HG02884 (cell line): Measurements from ENCODE around the gene ASIC4.

Experiments used
- ATAC-seq: cut with Tn5 transposase; IDR thresholded peaks from one replicate; pipeline ENCODE4 v1.9.1; 2021; ENCODE audit warnings: mild to moderate bottlenecking, moderate library complexity; ENCODE audit not compliant: unreplicated experiment

ASIC4 gene

DNA sequence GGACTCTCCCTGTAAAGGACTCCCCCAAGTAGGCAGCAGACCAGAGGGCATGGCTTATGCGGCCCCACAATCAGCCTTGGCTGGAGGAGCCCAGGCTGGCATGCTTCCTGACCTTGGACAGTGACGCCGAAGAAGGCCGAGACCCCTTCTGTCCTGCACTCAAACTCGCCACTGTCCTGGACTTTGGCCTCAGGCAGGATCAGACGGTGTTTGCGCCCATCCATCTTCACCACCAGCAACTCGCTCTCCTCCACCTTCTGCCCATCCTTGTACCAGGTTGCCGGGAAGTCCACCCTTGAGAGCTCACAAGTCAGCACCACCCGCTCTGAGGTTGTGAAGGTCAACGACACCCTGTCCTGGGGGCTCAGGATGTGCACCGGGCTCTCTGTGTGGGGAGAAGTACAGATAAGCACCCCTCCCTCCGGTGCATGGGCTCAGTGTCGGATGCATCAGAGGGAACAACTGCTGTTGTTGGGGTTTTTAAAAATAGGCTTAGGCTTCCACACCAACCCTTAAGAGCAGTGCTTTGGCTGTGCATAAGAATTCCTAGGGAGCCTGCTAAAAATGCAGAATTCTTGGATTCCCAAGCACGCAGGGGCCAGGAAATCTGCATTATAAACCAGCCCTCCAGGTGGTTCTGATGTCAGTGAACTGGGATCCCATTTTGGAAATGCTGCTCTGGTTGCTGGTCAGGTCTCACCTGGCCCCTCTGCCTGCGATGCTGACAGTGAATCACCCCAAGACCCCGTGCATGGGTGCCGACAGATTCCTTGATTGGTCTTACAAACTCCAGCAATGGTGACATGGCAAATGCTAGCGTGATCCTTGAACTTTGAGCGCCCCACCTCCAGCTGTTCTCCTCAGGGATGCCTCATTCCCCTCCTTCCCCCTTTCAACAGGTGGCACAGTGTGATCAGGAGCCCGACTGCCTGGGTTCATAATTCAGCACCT, 51.1 kb downstream of the ASIC4 start:
- no peak for ATAC-seq

DNA sequence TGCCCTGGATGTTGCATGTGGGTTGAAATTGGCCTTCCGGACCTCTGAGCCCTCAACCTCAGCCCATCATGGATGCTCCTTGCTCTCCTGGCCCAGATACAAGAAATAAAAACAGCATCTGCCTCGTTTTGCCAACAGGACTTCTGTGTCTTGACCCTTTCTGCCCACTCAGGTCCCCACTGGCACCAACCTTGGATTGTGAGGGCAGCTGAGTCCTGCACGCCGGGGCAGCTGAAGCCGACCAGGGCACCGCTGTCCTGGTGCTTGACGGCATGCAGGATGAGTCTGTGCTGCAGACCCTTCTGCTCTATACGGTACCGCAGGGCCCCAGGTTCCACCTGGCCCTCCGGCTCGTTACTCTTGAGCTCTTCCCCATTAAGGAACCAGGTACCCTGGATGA, 52.4 kb downstream of the ASIC4 start:
- ATAC-seq: no peak

DNA sequence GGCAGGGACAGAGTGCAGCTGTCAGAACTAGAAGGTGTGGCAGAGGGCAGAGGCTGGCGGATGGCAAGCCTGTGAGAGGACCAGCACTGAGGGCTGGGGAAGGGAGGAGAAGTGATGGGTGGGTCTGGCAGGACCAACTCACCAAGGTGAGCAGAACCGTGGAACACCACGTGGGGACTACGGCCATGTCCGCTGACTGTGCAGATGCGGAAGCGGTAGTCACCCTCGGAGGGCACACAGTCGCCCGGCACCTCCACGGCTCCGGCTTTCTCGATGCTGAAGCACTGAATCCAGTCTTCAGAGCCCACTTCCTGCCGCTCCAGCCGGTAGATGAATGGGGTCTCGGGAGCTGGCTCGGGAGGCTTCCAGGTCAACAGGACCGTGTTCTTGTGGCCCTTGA, 52.8 kb downstream of the ASIC4 start:
- ATAC-seq: no peak

DNA sequence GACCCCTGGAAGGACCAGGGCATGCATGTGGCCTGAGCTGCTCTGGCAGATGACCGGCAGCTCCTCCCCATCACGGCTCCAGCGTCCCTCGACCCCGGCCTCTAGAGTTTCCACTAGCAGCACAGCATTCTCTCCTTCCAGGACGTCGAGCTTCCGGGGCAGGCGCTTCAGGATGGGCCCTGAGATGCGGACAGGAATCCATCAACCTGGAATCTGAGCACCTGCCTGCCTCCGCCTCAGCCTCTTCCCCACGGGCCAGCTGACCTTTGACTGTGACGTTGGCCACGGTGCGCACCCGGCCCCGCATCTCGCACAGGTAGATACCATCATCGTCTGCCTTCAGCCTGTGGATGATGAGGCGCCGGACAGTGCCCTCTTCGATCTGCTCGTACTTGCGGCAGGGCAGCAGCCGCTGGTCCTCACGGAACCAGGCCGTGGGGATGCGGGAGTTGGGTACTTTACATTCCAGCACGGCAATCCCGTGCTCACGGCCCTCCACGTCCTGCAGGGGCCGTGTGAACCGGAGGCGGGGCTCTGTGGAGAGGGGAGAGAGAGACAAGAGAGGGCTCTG, 53.6 kb downstream of the ASIC4 start:
- no peak for ATAC-seq

DNA sequence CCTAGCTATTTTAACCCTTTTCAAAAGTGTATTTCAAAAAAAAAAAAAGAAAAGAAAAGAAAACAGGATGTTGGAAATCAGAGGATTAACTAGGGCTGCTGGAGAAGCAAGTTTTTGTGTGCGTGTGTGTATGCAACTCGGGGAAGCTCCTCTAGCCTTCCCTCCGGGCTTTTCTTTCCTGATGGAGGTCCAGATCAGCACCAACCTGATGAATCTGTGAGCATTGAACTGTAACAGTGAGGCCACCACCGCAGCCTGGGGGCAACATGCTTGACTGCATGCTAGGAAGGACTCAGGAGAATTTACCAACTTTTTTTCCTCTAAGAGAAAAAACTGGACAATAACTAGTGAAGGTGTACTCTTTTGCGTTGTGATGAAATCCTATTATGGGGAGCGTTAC, 54.8 kb downstream of the ASIC4 start:
- no peak for ATAC-seq

DNA sequence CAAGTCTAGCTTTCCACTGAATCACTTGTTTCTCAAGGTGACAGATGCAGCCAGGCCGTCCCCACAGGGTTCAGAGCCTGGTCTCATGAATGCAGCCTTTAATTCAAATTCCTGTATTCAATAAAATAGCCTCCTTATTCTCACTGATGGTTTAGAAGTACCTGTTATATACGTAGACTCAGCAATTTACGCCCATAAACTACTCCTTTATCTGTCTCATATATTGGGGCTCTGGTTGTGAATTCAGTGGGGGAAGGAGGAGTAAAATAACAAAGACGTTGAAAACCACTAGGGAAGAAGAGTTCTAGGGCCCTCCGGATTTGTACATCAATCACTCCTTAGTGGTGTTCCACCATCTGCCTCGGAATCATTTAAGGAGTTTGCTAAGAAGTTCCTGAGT, 55.4 kb downstream of the ASIC4 start:
- no peak for ATAC-seq

DNA sequence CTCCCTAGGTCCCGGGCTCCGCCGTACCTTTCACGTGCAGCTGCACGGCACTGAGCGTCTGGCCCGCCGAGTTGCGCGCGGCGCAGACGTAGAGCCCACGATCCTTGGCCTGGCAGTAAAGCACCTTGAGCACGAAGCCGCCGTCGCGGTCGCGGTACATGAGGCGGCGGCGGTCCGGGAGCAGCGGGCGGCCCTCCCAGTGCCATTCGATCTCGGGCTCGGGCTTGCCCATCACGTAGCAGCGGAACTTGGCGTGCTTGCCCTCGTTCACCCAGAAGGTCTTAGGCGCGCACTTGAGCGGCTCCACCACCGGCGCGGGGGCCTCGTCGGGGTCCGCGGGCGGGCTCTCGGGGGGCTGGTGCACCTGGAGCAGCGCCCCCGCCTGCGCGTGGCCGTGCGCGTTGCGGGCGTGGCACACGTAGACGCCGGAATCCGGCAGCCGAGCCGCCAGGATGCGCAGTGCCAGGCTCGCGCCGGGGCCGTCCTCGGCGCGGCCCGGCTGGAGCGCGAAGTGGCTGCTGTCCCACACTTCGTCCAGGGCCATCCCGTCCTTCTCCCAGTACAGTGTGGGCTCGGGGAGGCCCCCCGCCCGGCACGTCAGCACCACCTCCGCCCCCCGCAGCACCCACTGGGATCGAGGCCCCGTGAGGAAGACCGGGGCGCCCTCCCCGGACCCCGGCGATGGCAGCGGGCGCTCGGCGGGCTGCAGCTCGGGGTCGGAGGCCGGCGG, 56.1 kb downstream of the ASIC4 start:
- ATAC-seq: no peak

DNA sequence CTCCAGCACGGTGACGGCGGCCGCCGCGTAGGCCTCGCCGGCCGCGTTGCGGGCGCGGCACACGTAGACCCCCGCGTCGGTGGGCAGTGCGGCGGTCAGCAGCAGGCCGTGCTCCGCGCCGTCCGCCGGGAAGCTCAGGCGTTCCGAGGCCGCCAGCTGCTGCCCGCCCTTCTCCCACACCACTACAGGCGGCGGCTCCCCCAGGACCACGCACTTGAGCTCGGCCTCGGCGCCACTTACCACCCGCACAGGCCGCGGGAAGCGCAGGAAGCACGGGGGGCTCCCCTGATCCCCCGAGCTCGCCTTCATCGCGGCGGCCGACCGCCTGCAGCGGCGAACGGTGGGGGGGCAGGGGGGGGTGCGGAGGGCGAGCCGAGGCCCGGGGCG, 56.6 kb downstream of the ASIC4 start:
- ATAC-seq: no peak

DNA sequence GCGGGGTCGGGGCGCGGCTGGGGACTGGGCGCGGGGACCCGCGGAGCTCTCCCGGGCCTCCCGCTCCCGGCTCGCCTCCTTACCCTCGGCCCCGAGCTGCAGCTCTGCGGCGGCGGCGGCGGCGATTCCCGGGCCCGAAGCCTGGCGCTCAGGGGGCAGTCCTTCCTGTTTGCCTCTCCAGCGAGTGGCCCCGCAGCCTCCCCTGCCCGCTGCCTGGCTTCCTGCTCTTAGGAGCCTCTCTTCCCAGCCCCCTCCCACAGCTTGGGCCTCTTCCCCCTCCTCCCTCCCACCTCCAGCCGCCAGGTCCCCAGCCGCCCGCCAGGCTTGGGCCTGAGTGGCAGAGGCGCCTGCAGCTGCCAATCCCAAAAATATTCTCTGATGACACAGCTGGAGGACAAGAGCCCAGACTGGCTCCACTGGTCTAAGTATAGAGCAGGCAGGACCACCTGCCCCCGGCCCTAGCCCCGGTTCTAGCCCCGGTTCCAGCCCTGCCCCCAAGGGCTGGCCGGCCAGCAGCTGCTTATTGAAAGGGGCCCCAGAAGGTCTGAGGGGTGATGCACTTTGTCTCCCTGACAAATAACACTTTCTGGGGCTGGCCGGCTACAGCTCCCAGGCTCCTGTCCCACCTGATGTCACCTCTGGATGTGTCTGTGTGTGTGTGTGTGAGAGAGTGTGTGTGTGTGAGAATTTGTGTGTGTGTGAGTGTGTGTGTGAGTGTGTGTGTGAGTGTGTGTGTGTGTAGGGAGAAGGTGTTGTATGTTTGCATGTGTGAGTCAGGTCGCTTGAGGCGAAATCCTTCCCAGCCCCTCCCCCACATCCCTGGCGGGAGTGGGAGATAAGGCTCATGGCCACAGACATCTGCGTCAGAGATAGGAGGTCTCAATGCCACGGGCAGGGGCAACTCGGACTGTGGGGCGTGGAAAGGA, 57.3 kb downstream of the ASIC4 start, which contains the start of gene OBSL1:
OBSL1 (minus strand) TSS at position 229 of the 926 bp plus-strand sequence. CDS start 307 bp downstream, outside the sequence.
- ATAC-seq: no peak

DNA sequence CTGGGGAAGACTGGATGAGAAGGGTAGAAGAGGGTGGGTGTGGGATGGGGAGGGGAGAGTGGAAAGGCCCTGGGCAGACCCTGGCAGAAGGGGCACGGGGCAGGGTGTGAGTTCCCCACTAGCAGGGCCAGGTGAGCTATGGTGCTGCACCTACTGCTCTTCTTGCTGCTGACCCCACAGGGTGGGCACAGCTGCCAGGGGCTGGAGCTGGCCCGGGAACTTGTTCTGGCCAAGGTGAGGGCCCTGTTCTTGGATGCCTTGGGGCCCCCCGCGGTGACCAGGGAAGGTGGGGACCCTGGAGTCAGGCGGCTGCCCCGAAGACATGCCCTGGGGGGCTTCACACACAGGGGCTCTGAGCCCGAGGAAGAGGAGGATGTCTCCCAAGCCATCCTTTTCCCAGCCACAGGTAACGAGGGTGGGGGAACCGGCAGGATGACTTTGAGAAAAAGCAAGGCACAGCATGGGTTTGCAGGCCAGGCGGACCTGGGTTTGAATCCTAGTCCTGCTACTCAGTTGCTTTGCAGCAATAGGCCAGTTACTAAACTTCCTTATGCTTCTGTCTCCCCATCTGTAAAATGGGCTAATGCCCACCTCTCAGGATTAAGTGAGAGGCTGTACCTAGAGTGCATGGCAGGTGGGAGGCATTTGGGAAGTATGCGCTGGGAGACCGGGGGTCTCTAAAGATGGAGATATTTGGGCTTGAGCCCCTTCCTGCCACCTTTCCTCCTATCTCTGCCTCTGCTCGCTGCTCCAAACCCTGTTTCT, 58.1 kb downstream of the ASIC4 start, which contains the start of gene INHA:
INHA (plus strand) TSS at position 74 of the 765 bp plus-strand sequence; CDS start at position 139, 65 bp downstream.
- no peak for ATAC-seq

DNA sequence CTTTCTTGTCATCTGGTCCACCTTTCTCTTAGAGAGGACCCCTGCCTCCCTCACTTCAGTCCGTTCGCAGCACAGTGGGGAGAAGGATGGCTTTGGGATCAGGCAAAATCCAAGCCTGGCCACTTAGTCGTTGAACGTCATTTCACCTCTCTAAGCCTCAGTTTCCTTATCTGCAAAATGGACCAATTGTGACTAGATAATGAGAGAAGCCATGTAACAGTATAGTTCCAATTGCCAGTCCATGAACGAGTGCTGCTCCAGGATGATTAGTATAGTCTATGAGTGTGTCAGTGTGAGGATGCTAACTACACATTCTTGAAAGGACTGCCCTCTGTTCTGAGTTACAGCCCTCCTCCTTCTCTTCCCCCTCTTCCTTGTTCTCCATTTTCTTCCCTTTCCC, 58.9 kb downstream of the ASIC4 start:
- no peak for ATAC-seq

DNA sequence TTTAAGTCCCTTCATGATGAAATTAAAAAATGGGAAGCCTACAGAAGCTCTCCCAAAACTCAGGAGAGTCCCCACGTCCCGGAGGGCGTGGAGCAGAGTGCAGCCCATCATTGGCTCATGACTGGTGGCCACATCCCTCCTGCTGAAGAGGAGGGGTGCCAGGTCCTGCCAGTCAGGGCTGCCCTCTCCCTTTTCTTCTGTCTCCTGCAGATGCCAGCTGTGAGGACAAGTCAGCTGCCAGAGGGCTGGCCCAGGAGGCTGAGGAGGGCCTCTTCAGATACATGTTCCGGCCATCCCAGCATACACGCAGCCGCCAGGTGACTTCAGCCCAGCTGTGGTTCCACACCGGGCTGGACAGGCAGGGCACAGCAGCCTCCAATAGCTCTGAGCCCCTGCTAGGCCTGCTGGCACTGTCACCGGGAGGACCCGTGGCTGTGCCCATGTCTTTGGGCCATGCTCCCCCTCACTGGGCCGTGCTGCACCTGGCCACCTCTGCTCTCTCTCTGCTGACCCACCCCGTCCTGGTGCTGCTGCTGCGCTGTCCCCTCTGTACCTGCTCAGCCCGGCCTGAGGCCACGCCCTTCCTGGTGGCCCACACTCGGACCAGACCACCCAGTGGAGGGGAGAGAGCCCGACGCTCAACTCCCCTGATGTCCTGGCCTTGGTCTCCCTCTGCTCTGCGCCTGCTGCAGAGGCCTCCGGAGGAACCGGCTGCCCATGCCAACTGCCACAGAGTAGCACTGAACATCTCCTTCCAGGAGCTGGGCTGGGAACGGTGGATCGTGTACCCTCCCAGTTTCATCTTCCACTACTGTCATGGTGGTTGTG, 60.4 kb downstream of the ASIC4 start:
- no peak for ATAC-seq

DNA sequence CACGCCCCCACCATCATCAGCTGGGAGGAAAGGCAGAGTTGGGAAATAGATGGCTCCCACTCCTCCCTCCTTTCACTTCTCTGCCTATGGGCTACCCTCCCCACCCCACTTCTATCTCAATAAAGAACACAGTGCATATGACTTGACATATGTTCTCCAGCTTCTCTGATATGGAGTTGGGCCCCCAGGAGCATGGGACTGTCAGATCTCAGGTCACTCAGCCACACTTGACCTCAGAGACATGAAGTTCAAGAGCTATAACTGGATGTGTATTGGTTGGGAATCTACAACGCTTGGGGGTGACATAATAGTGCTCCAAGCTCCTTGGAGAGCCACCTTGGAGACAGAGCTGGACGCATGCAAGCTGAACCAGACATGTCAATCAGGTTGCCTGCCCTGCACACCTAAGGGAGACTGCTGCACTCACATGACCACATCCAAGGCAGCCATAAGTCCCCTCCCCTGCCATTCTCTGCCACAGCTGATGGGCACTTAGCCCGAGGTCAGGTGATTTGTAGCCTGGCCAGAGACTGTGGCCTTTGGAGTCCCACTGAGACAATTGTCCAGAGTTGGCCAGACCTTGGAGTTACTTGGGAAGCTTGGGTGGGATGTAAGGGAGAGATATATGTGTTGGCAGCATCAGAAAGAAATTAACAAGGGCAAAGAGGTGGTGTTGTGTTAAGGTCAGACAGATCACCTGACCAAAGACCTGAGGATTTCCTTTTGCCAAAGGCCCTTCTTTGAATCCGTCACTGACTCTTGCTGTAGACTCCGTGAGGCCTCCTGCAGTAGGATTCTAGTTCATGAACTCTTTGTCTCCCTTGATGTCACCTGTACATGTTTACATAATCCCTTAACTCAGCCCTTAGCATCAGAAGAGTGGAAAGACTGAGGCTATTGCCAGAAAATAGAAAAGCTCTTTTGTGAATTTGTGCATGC, 61.6 kb downstream of the ASIC4 start:
- ATAC-seq: no peak

DNA sequence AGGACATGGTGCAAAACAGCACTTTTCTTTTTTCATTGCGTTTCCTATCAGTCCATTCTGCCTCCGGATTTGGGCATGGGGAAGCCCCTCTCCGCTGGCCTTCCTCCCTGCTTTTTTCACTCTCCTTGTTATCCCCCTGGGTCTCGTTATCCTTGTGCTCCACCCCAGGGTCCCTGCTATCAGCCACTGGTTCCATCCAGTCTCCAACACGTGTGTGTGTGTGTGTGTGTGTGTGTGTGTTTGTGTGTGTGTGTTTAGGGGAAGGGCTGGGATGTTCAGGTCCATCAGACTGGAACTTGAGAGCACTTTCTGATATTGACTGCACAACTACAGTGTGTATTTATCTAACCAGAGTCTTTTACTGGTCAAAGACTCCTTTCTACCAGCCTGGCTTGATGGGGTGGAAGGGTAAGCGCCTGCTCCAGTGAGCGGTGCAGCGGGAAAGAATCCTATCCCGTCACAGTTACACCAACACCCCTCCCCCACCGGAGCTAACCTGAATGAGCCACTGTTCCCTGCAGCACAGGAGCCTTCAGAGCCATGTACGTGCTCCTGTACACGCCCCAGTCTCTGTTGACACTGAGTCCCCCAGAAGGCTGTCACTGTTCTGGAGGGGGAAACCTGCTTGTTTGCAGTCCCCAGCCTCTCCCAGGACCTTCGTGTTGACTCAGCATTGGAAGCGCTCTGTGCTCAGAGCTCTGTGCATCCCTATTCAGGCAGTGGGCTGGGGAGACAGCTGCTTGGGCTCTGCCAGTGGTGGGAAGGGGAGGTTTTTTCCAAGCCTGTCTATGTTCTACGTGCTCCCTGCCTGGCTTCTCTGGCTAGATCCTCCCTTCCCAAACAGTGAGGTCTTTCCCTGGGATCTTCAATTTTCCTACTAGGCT, 62.5 kb downstream of the ASIC4 start:
- ATAC-seq: no peak

DNA sequence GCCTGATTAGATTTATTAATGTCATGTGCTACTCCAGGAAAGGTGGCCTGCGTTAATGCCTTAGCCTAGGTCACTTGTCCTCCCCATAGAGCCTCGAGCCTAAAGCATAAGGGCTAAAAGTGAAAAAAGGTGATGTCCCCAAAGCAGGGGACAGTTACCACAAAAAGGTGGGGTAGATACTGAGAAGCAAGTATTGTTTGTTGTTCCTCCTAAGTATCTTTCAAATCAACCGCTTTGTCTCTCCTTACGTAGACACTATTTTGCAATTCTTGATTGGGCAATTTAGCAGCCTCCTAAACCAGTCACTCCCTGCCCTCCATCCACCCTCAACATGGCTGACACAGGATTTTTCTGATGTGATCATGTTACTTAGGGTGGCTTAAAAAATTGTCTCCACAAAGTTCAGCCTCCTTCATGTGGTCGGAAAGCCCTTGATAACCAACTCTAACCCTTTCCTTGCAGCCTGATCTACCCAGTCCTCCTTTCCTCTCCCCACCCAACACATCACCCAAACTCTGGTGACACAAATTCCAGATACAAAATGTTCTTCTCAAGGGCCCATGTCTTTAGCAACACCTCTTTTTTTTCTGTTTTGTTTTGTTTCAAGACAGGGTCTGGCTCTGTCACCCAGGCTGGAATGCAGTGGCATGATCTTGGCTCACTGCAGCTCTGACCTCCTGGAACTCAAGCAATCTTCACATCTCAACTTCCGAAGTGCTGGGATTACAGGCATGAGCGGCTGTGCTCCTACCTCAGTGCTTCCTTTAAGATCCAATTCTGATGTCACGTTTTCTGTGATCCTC, 64.7 kb downstream of the ASIC4 start:
- no peak for ATAC-seq

DNA sequence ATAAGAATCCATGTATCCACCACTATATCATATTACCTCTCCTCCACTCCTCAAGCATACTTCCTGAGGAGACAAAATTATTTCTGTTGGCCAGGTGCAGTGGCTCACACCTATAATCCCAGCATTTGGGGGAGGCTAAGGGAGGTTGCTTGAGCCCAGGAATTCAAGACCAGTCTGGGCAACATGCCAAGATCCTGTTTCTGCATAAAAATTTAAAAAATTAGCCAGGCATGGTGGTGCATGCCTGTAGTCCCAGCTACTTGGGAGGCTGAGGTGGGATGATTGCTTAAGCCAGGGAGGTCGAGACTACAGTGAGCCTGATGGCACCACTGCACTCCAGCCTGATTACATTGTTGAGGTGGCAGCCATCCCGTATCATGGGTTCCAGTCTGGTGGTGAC, 67.1 kb downstream of the ASIC4 start:
- ATAC-seq: no peak
